ENCODE data around the gene TMEM18. TPM values are rescaled to one million over a fixed set of nuclear protein-coding genes. Genes with fewer than 3 reads are reported as not detected.

The TMEM18 gene
- total and polyA plus RNA-seq, 2 of the 13 experiments (the other 11 are each of a cell fraction or from before 2014, with no cell fraction given) = 45.9 to 49.4 TPM

- no peaks in the 10 kb centered on the region for H3K4me1 ChIP-seq (ENCODE audit: insufficient read depth, low read length)
- H3K36me3 ChIP-seq (replicated peaks in 1 of 2; ENCODE audit: control insufficient read depth in 1 of 2, insufficient read depth in 2 of 2, low read length in 2 of 2) = no peaks in the 10 kb centered on the region
- H2AFZ ChIP-seq (ENCODE audit: low read length) = no peak overlapping the region
- ATAC-seq (no peak), FAIRE-seq (no peak), DNase-seq (ENCODE audit: low spot score) (no peak)
- 52% methylated on average over 5 of the region's 5 CpGs for WGBS (ENCODE audit: low lambda C conversion rate)
- peaks cover 0 to 23% of the 10 kb centered on the region in 2 experiments; a peak in 3 of 5 replicates for H3K27me3 ChIP-seq (ENCODE audit: control insufficient read depth in 1 of 2, insufficient read depth in 2 of 2, low read length in 2 of 2)
- no peak overlapping the region for H3K4me3 ChIP-seq (replicated peaks in 1 of 3; ENCODE audit: insufficient read depth in 1 of 3, low read depth in 2 of 3, low read length in 3 of 3)
- H4K20me1 ChIP-seq (ENCODE audit: insufficient read depth, low read length) = no peaks in the 10 kb centered on the region
- BruUV-seq (replicated peaks) = no TSS peak
- TF ChIP-seq ZFP41 (CRISPR knock-in tag; IDR thresholded peaks at IDR 0.05; ENCODE audit: borderline replicate concordance) (no peak), RCOR2 (CRISPR knock-in tag; IDR thresholded peaks at IDR 0.05) (no peak)
- intact Hi-C loops (cut with micrococcal nuclease; ENCODE audit: unreplicated experiment) = no loop called here
- H3K27ac ChIP-seq (ENCODE audit: extremely low read length, insufficient read depth, low read length) = no peak overlapping the region
- in situ Hi-C loops (cut with HindIII; ENCODE audit: extremely low pct_ligation_motif_present, low pct_unique_long_range_greater_than_20kb) = no loop called here
- POLR2A ChIA-PET = no interaction called here
- CTCF ChIA-PET (ENCODE audit: low intra/inter-chr PET ratio, low total read pairs) = no interaction called here
- no peaks in the 10 kb centered on the region for H3K79me2 ChIP-seq (ENCODE audit: insufficient read depth, low read length)
- H3K9ac ChIP-seq (ENCODE audit: insufficient read depth, low read depth, low read length) = no peak overlapping the region
- no peak overlapping the region for H3K4me2 ChIP-seq (ENCODE audit: low read depth, low read length)
- peaks cover 27% of the 10 kb centered on the region for H3K9me3 ChIP-seq (ENCODE audit: low read length)
Observed at GRCh38 chr2:689237-689636, 12.0 kb upstream of the TMEM18 start.

- H3K36me3 ChIP-seq (replicated peaks in 1 of 2; ENCODE audit: control insufficient read depth in 1 of 2, insufficient read depth in 2 of 2, low read length in 2 of 2) = no peaks in the 10 kb centered on the region
- intact Hi-C loops (cut with micrococcal nuclease; ENCODE audit: unreplicated experiment) (no loop called here), in situ Hi-C loops (cut with HindIII; ENCODE audit: extremely low pct_ligation_motif_present, low pct_unique_long_range_greater_than_20kb) (no loop called here)
- no peak for TF ChIP-seq KDM3A (CRISPR knock-in tag; IDR thresholded peaks at IDR 0.05; ENCODE audit: low read depth)
- no peak for TF ChIP-seq JDP2 (CRISPR knock-in tag; IDR thresholded peaks at IDR 0.05; ENCODE audit: borderline replicate concordance)
- TF ChIP-seq ZNF761 (CRISPR knock-in tag; conservative IDR thresholded peaks at IDR 0.05) = no peak
- TF ChIP-seq ZC3H13 (CRISPR knock-in tag; IDR thresholded peaks at IDR 0.05) = no peak
- TF ChIP-seq, protein P1, sequence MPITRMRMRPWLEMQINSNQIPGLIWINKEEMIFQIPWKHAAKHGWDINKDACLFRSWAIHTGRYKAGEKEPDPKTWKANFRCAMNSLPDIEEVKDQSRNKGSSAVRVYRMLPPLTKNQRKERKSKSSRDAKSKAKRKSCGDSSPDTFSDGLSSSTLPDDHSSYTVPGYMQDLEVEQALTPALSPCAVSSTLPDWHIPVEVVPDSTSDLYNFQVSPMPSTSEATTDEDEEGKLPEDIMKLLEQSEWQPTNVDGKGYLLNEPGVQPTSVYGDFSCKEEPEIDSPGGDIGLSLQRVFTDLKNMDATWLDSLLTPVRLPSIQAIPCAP (CRISPR knock-in tag; IDR thresholded peaks at IDR 0.05; ENCODE audit: low read depth) = no peak
- TF ChIP-seq ZNF414 (CRISPR knock-in tag; IDR thresholded peaks at IDR 0.05) = no peak
- no peak for TF ChIP-seq JUNB (CRISPR knock-in tag; IDR thresholded peaks at IDR 0.05; ENCODE audit: borderline replicate concordance)
- TF ChIP-seq SRSF1 (optimal IDR thresholded peaks at IDR 0.05; ENCODE audit: low read depth, low read length) = no peak
- TF ChIP-seq GABPA (IDR thresholded peaks at IDR 0.05; ENCODE audit: low read depth, low read length) = no peak
- TF ChIP-seq GABPA (CRISPR knock-in tag; IDR thresholded peaks at IDR 0.05; ENCODE audit: low read depth) = no peak
- TF ChIP-seq PHF20 (CRISPR knock-in tag; IDR thresholded peaks at IDR 0.05) = no peak
- TF ChIP-seq, protein P2, sequence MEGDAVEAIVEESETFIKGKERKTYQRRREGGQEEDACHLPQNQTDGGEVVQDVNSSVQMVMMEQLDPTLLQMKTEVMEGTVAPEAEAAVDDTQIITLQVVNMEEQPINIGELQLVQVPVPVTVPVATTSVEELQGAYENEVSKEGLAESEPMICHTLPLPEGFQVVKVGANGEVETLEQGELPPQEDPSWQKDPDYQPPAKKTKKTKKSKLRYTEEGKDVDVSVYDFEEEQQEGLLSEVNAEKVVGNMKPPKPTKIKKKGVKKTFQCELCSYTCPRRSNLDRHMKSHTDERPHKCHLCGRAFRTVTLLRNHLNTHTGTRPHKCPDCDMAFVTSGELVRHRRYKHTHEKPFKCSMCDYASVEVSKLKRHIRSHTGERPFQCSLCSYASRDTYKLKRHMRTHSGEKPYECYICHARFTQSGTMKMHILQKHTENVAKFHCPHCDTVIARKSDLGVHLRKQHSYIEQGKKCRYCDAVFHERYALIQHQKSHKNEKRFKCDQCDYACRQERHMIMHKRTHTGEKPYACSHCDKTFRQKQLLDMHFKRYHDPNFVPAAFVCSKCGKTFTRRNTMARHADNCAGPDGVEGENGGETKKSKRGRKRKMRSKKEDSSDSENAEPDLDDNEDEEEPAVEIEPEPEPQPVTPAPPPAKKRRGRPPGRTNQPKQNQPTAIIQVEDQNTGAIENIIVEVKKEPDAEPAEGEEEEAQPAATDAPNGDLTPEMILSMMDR (CRISPR knock-in tag; IDR thresholded peaks at IDR 0.05) = no peak
- H3K4me2 ChIP-seq (ENCODE audit: low read depth, low read length) = no peak overlapping the region
- H3K9me3 ChIP-seq (ENCODE audit: low read length) = peaks cover 34% of the 10 kb centered on the region
- no peak overlapping the region for H3K27ac ChIP-seq (ENCODE audit: extremely low read length, insufficient read depth, low read length)
- no peaks in the 10 kb centered on the region for H3K79me2 ChIP-seq (ENCODE audit: insufficient read depth, low read length)
- 34% methylated on average over 7 of the region's 7 CpGs for WGBS (ENCODE audit: low lambda C conversion rate)
- POLR2A ChIA-PET = no interaction called here
- H4K20me1 ChIP-seq (ENCODE audit: insufficient read depth, low read length) = no peaks in the 10 kb centered on the region
- H3K27me3 ChIP-seq (ENCODE audit: control insufficient read depth in 1 of 2, insufficient read depth in 2 of 2, low read length in 2 of 2) = peaks cover 0 to 23% of the 10 kb centered on the region in 2 experiments; a peak in 3 of 5 replicates
- H2AFZ ChIP-seq (ENCODE audit: low read length) = no peak overlapping the region
- CTCF ChIA-PET (ENCODE audit: low intra/inter-chr PET ratio, low total read pairs) = no interaction called here
- ATAC-seq (no peak), FAIRE-seq (no peak), DNase-seq (ENCODE audit: low spot score) (no peak)
- BruUV-seq (replicated peaks) = no TSS peak
- H3K4me3 ChIP-seq (replicated peaks in 1 of 3; ENCODE audit: insufficient read depth in 1 of 3, low read depth in 2 of 3, low read length in 3 of 3) = no peak overlapping the region
- no peak overlapping the region for H3K9ac ChIP-seq (ENCODE audit: insufficient read depth, low read depth, low read length)
- no peaks in the 10 kb centered on the region for H3K4me1 ChIP-seq (ENCODE audit: insufficient read depth, low read length)
Observed at GRCh38 chr2:688504-689076, 11.4 kb upstream of the TMEM18 start.

Measured in HepG2 (cell line).